HepG2 (cell line): ENCODE results near the gene ATPAF2. TPM values are rescaled to one million over a fixed set of nuclear protein-coding genes. Genes with fewer than 3 reads are reported as not detected.

Experiments used
- ATAC-seq: fragments of 200-7000 bp; cut with Tn5 transposase; 3 replicates; pipeline ENCODE4 v1.9.1; 2020; ENCODE audit warnings: mild to moderate bottlenecking, moderate library complexity
- BruUV-seq: library from RNA; stranded (reverse); fragments of 400-500 nt; replicated peaks from 2 replicates; lab custom pipeline; 2021; lab: Mats Ljungman, UMichigan
- CTCF ChIA-PET: fragments of 300-600 bp; formaldehyde crosslinking; extraction: SDS; loops from one replicate; lab custom pipeline; 2021; ENCODE audit warnings: low total read pairs, inconsistent platforms, low intra/inter-chr PET ratio; lab: Yijun Ruan, JAX
- POLR2A ChIA-PET: fragments of 350-600 bp; sonication (Branson Sonifier 250); formaldehyde crosslinking; loops from one replicate; lab custom pipeline; 2020; ENCODE audit warnings: antibody characterized with exemption, inconsistent platforms; lab: Yijun Ruan, JAX
- DNase-seq: peaks from one replicate; pipeline ENCODE4 v3.0.0-alpha.2; 2015; ENCODE audit warnings: low spot score
- FAIRE-seq: peaks from 3 replicates; lab custom pipeline; 2011; peaks lifted over from hg19 to GRCh38; lab: Jason Lieb, UNC
- H2AFZ ChIP-seq: one replicate; pipeline ENCODE4 v1.6.1; 2011; ENCODE audit warnings: low read length, inconsistent platforms
- H3K27ac ChIP-seq: fragments of 300-600 bp; 3 replicates; pipeline ENCODE4 v1.8.0; 2011; ENCODE audit warnings: mixed run types, mild to moderate bottlenecking, mixed read lengths, low read length, inconsistent platforms; ENCODE audit not compliant: insufficient read depth; ENCODE audit errors: extremely low read length
- H3K27me3 ChIP-seq, 2 experiments: fragments of 200-600 bp in 1 of 2; 2 replicates in 1 of 2; 3 replicates in 1 of 2; pipeline versions ENCODE4 v1.6.0 to v1.8.0; 2011; ENCODE audit warnings: low read length in 2 of 2, mild to moderate bottlenecking in 2 of 2, moderate library complexity in 2 of 2, inconsistent platforms in 1 of 2; ENCODE audit not compliant: insufficient read depth in 2 of 2, control insufficient read depth in 1 of 2
- H3K36me3 ChIP-seq, 2 experiments: fragments of 200-600 bp in 1 of 2; replicated peaks in 1 of 2; 2 replicates in 1 of 2; 3 replicates in 1 of 2; pipeline versions ENCODE4 v1.5.1 to v1.8.0; 2011; ENCODE audit warnings: low read length in 2 of 2, inconsistent platforms in 1 of 2; ENCODE audit not compliant: insufficient read depth in 2 of 2, control insufficient read depth in 1 of 2
- H3K4me1 ChIP-seq: 2 replicates; pipeline ENCODE4 v1.5.1; 2012; ENCODE audit warnings: low read length, inconsistent platforms; ENCODE audit not compliant: insufficient read depth
- H3K4me2 ChIP-seq: 2 replicates; pipeline ENCODE4 v1.6.0; 2011; ENCODE audit warnings: low read depth, low read length, inconsistent platforms
- H3K4me3 ChIP-seq, 3 experiments: fragments of 200-600 bp in 1 of 3; sonication (generic), shearing (Covaris generic) in 1 of 3; replicated peaks in 1 of 3; 2 replicates each; pipeline ENCODE4 v1.5.1; 2011 to 2016; ENCODE audit warnings: low read length in 3 of 3, inconsistent platforms in 2 of 3, low read depth in 2 of 3, mild to moderate bottlenecking in 2 of 3, control low read depth in 1 of 3, mixed read lengths in 1 of 3; ENCODE audit not compliant: insufficient read depth in 1 of 3
- H3K79me2 ChIP-seq: one replicate; pipeline ENCODE4 v1.6.1; 2011; ENCODE audit warnings: low read length, inconsistent platforms; ENCODE audit not compliant: insufficient read depth
- H3K9ac ChIP-seq: 2 replicates; pipeline ENCODE4 v1.6.0; 2011; ENCODE audit warnings: mild to moderate bottlenecking, low read depth, low read length, inconsistent platforms; ENCODE audit not compliant: insufficient read depth
- H3K9me3 ChIP-seq: 2 replicates; pipeline ENCODE4 v1.5.1; 2012; ENCODE audit warnings: mild to moderate bottlenecking, low read length
- H4K20me1 ChIP-seq: 2 replicates; pipeline ENCODE4 v1.6.0; 2011; ENCODE audit warnings: inconsistent platforms, mild to moderate bottlenecking, low read length, moderate library complexity; ENCODE audit not compliant: insufficient read depth
- HOMEZ ChIP-seq: IDR thresholded peaks from 2 replicates; pipeline ENCODE4 v1.6.1; 2016; ENCODE audit warnings: low read depth
- KLF16 ChIP-seq, 2 experiments: sonication (generic) in 1 of 2; formaldehyde crosslinking in 1 of 2; IDR thresholded peaks; 2 replicates each; pipeline versions ENCODE4 v1.6.1 to v1.8.0; 2016 to 2023; ENCODE audit warnings: missing genetic modification reagents in 2 of 2, missing compliant biosample characterization in 1 of 2
- POGK ChIP-seq: sonication (generic); formaldehyde crosslinking; conservative IDR thresholded peaks from 2 replicates; pipeline ENCODE4 v1.8.0; 2022; ENCODE audit warnings: mild to moderate bottlenecking, moderate library complexity, missing genetic modification reagents
- RFX3 ChIP-seq: IDR thresholded peaks from 2 replicates; pipeline ENCODE4 v1.6.1; 2016; ENCODE audit warnings: missing biosample characterization, missing genetic modification reagents
- RXRB ChIP-seq: IDR thresholded peaks from 2 replicates; pipeline ENCODE4 v1.6.1; 2016; ENCODE audit warnings: borderline replicate concordance, missing genetic modification reagents, missing compliant biosample characterization
- TEAD3 ChIP-seq: optimal IDR thresholded peaks from 2 replicates; pipeline ENCODE3; 2016; ENCODE audit warnings: borderline replicate concordance
- ZFP37 ChIP-seq: sonication (generic); formaldehyde crosslinking; IDR thresholded peaks from 2 replicates; pipeline ENCODE4 v1.4.0; 2020; ENCODE audit warnings: missing genetic modification reagents, borderline replicate concordance
- ZKSCAN8 ChIP-seq: IDR thresholded peaks from 2 replicates; pipeline ENCODE4 v1.6.1; 2016; ENCODE audit warnings: borderline replicate concordance, missing genetic modification reagents, missing compliant biosample characterization
- ZNF3 ChIP-seq: IDR thresholded peaks from 2 replicates; pipeline ENCODE4 v1.7.0; 2017; ENCODE audit warnings: inconsistent platforms
- ZNF407 ChIP-seq: sonication (generic); formaldehyde crosslinking; IDR thresholded peaks from one replicate; pipeline ENCODE4 v1.5.1; 2020; ENCODE audit warnings: mild to moderate bottlenecking, missing genetic modification reagents; ENCODE audit errors: not compliant biosample characterization
- ZNF484 ChIP-seq: sonication (generic); formaldehyde crosslinking; IDR thresholded peaks from 2 replicates; pipeline ENCODE4 v1.5.1; 2020; ENCODE audit warnings: mild to moderate bottlenecking, low read depth, missing genetic modification reagents, borderline replicate concordance
- ZNF556 ChIP-seq: sonication (generic); formaldehyde crosslinking; IDR thresholded peaks from 2 replicates; pipeline ENCODE4 v1.4.0; 2020; ENCODE audit warnings: mild to moderate bottlenecking, missing genetic modification reagents, borderline replicate concordance
- ZNF792 ChIP-seq: IDR thresholded peaks from 2 replicates; pipeline ENCODE4 v1.6.1; 2016
- WGBS: methylation state at CpG from one replicate; pipeline ENCODE4 v1.1.6; 2017; ENCODE audit warnings: low lambda C conversion rate; 5-methylcytosine and 5-hydroxymethylcytosine counted together
- in situ Hi-C: cut with HindIII; loops from 2 replicates; pipeline ENCODE4 v1.10.0; 2017; ENCODE audit warnings: low pct_unique_long_range_greater_than_20kb; ENCODE audit not compliant: extremely low pct_ligation_motif_present
- intact Hi-C: fragments of 100-400 bp; cut with micrococcal nuclease; formaldehyde crosslinking; loops from one replicate; pipeline ENCODE4 v1.10.0; 2022; ENCODE audit not compliant: unreplicated experiment
- polyA plus RNA-seq, 8 experiments: library from polyadenylated mRNA; depleted of rRNA in 3 of 8; stranded (reverse) in 7 of 8; unstranded in 1 of 8; fragments of >200 nt; fragmentation: Illumina TruSeq in 4 of 8; extraction: Trizol in 4 of 8; gene quantifications; 2 replicates each; pipeline versions ENCODE4 v1.2.1 to v1.2.3, GENCODE V29; 2011 to 2016; ENCODE audit warnings: low read depth in 4 of 8, missing spikeins in 1 of 8, mixed read lengths in 1 of 8; ENCODE audit not compliant: insufficient read depth in 1 of 8
- total RNA-seq, 5 experiments: library from RNA; depleted of rRNA; stranded (reverse); fragments of >200 nt; fragmentation: Illumina TruSeq; extraction: Trizol; gene quantifications; 2 replicates each; pipeline ENCODE4 v1.2.3, GENCODE V29; 2016; ENCODE audit warnings: low read depth in 1 of 5

Gene ATPAF2
- total and polyA plus RNA-seq, 2 of the 13 experiments (the other 11 are each of a cell fraction or from before 2014, with no cell fraction given) = 15.0 to 16.5 TPM

- Histone ChIP-seq H3K9me3 (no peaks in the 10 kb centered on the region), H3K4me2 (no peak overlapping the region), H3K9ac (no peak overlapping the region), H3K27ac (no peak overlapping the region), H4K20me1 (no peaks in the 10 kb centered on the region), H3K4me3 (no peak overlapping the region), H3K27me3 (no peaks in the 10 kb centered on the region), H3K79me2 (no peaks in the 10 kb centered on the region), H2AFZ (no peak overlapping the region), H3K36me3 (no peaks in the 10 kb centered on the region; a peak in 3 of 5 replicates), H3K4me1 (no peaks in the 10 kb centered on the region)
- ChIA-PET CTCF (no interaction called here), POLR2A (no interaction called here)
- no TSS peak for BruUV-seq
- FAIRE-seq = no peak
- DNase-seq = no peak
- intact Hi-C loops = no loop called here
- in situ Hi-C loops = loop anchor here (25.0 kb wide), 1 partner anchor 102 kb away; the partner anchor contains the start of gene MYO15A
- no peak for ATAC-seq
- no peak for TF ChIP-seq ZNF3 (CRISPR knock-in tag)
- no peak for TF ChIP-seq TEAD3 (CRISPR knock-in tag)
- TF ChIP-seq RXRB = no peak
- no peak for TF ChIP-seq ZNF484
- no peak for TF ChIP-seq ZKSCAN8 (CRISPR knock-in tag)
- TF ChIP-seq ZNF556 (CRISPR knock-in tag) = no peak
- TF ChIP-seq POGK (CRISPR knock-in tag) = no peak
- TF ChIP-seq RFX3 (CRISPR knock-in tag) = no peak
- no peak for TF ChIP-seq HOMEZ
- no peak for TF ChIP-seq KLF16 (CRISPR knock-in tag; IDR thresholded peaks at IDR 0.05)
- TF ChIP-seq ZFP37 = no peak
- no peak for TF ChIP-seq ZNF792 (CRISPR knock-in tag)
- no peak for TF ChIP-seq ZNF407 (CRISPR knock-in tag)
- 95% methylated on average over 6 of the region's 8 CpGs for WGBS
Measured at GRCh38 chr17:18009609-18010420, 29.2 kb downstream of the ATPAF2 start.
